K562 (cell line): ENCODE results near the gene USHBP1. TPM values are rescaled to one million over a fixed set of nuclear protein-coding genes. Genes with fewer than 3 reads are reported as not detected.

Experiments used
- FOS ChIP-seq: IDR thresholded peaks from 3 replicates; pipeline ENCODE4 v1.6.1; 2011; ENCODE audit not compliant: insufficient read length; ENCODE audit errors: extremely low read depth
- GTF2A2 ChIP-seq: IDR thresholded peaks from 2 replicates; pipeline ENCODE4 v1.6.1; 2016; ENCODE audit warnings: mild to moderate bottlenecking, missing genetic modification characterization, missing compliant biosample characterization
- GTF2E2 ChIP-seq: fragments of 200-800 bp; sonication (Bioruptor generic); IDR thresholded peaks from 2 replicates; pipeline ENCODE4 v1.6.1; 2016; ENCODE audit warnings: missing genetic modification characterization, missing compliant biosample characterization
- HNRNPH1 ChIP-seq: fragments of 200-400 bp; formaldehyde crosslinking; optimal IDR thresholded peaks from 2 replicates; pipeline ENCODE3; 2017; ENCODE audit warnings: low read depth, mild to moderate bottlenecking, low read length, moderate library complexity
- NR0B1 ChIP-seq: fragments of 450-650 bp; IDR thresholded peaks from one replicate; pipeline ENCODE4 v1.6.1; 2018; ENCODE audit warnings: mild to moderate bottlenecking, moderate library complexity; ENCODE audit not compliant: partially characterized antibody
- PHB ChIP-seq: fragments of 250-450 bp; sonication (Bioruptor Pico); IDR thresholded peaks from 2 replicates; pipeline ENCODE4 v1.5.0; 2021
- TAF7 ChIP-seq: fragments of 450-650 bp; IDR thresholded peaks from 2 replicates; pipeline ENCODE4 v1.6.1; 2016; ENCODE audit warnings: missing genetic modification characterization, missing compliant biosample characterization
- ZBTB34 ChIP-seq: fragments of 250-450 bp; sonication (Bioruptor Pico); IDR thresholded peaks from 2 replicates; pipeline ENCODE4 v1.8.0; 2021; ENCODE audit warnings: mild to moderate bottlenecking, moderate library complexity
- ZBTB8A ChIP-seq: fragments of 450-650 bp; IDR thresholded peaks from 2 replicates; pipeline ENCODE4 v1.6.1; 2018; ENCODE audit warnings: mild to moderate bottlenecking, moderate library complexity; ENCODE audit not compliant: partially characterized antibody
- ZFP1 ChIP-seq: fragments of 450-650 bp; formaldehyde crosslinking; IDR thresholded peaks from 2 replicates; pipeline ENCODE4 v1.4.0; 2020; ENCODE audit warnings: mild to moderate bottlenecking, mixed read lengths
- ZNF12 ChIP-seq: sonication (generic); formaldehyde crosslinking; IDR thresholded peaks from 2 replicates; pipeline ENCODE4 v1.4.0; 2020; ENCODE audit warnings: mild to moderate bottlenecking, missing genetic modification reagents
- polyA plus RNA-seq, 8 experiments: library from polyadenylated mRNA; depleted of rRNA in 4 of 8; stranded (reverse) in 5 of 8; unstranded in 3 of 8; fragments of >200 nt; fragmentation: Nextera tagmentation in 2 of 8; fragmentation: Illumina TruSeq in 1 of 8; extraction: Ambion mirVana in 2 of 8; extraction: Trizol in 1 of 8; gene quantifications; 2 replicates each; pipeline versions ENCODE4 v1.2.1 to v1.2.3, GENCODE V29; 2011 to 2014; ENCODE audit warnings: inconsistent platforms in 1 of 8, missing spikeins in 1 of 8
- total RNA-seq, 7 experiments: library from RNA; depleted of rRNA in 6 of 7; stranded (reverse); fragments of >200 nt in 6 of 7; fragmentation: Illumina TruSeq in 2 of 7; extraction: Trizol in 2 of 7; gene quantifications; 2 replicates each; pipeline versions ENCODE4 v1.2.1 to v1.2.3, GENCODE V29; 2011 to 2021; ENCODE audit warnings: low replicate concordance in 1 of 7
- TF ChIP-seq, protein P1 (sequence below): sonication (generic); IDR thresholded peaks from 2 replicates; pipeline ENCODE4 v1.6.1; 2016
- TF ChIP-seq, protein P2 (sequence below), 2 experiments: fragments of 450-650 bp in 1 of 2; sonication (generic) in 1 of 2; formaldehyde crosslinking; conservative IDR thresholded peaks; 2 replicates each; pipeline versions ENCODE4 v1.4.0 to v1.8.1; 2020 to 2022; ENCODE audit warnings: mild to moderate bottlenecking in 1 of 2, missing genetic modification reagents in 1 of 2
- TF ChIP-seq, protein P3 (sequence below): sonication (generic); formaldehyde crosslinking; IDR thresholded peaks from 2 replicates; pipeline ENCODE4 v1.8.0; 2022; ENCODE audit warnings: mild to moderate bottlenecking, missing genetic modification reagents
- TF ChIP-seq, protein P4 (sequence below), 2 experiments: IDR thresholded peaks; 2 replicates each; pipeline ENCODE4 v1.6.1; 2011; ENCODE audit warnings: borderline replicate concordance in 1 of 2, control low read depth in 1 of 2, low read depth in 1 of 2, low read length in 1 of 2, mild to moderate bottlenecking in 1 of 2, mixed read lengths in 1 of 2, moderate library complexity in 1 of 2; ENCODE audit not compliant: insufficient read depth in 1 of 2, insufficient read length in 1 of 2, poor library complexity in 1 of 2, severe bottlenecking in 1 of 2; ENCODE audit errors: extremely low read depth in 1 of 2
- TF ChIP-seq, protein P5 (sequence below): sonication (generic); formaldehyde crosslinking; IDR thresholded peaks from 2 replicates; pipeline ENCODE4 v1.8.0; 2022; ENCODE audit warnings: missing genetic modification reagents, mild to moderate bottlenecking, borderline replicate concordance

Gene USHBP1
- total and polyA plus RNA-seq, 9 of the 15 experiments (the other 6 are each of a cell fraction or from before 2014, with no cell fraction given) = 0.03 to 0.10 (median 0.05) TPM; not detected in 5

GRCh38 chr19:17220207-17220758 is 44.3 kb downstream of the USHBP1 start (continued):
- TF ChIP-seq, protein P1, sequence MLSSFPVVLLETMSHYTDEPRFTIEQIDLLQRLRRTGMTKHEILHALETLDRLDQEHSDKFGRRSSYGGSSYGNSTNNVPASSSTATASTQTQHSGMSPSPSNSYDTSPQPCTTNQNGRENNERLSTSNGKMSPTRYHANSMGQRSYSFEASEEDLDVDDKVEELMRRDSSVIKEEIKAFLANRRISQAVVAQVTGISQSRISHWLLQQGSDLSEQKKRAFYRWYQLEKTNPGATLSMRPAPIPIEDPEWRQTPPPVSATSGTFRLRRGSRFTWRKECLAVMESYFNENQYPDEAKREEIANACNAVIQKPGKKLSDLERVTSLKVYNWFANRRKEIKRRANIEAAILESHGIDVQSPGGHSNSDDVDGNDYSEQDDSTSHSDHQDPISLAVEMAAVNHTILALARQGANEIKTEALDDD = no peak
- TF ChIP-seq, protein P2, sequence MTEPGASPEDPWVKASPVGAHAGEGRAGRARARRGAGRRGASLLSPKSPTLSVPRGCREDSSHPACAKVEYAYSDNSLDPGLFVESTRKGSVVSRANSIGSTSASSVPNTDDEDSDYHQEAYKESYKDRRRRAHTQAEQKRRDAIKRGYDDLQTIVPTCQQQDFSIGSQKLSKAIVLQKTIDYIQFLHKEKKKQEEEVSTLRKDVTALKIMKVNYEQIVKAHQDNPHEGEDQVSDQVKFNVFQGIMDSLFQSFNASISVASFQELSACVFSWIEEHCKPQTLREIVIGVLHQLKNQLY (CRISPR knock-in tag; conservative IDR thresholded peaks at IDR 0.05) = no peak
- no peak for TF ChIP-seq ZBTB34
- TF ChIP-seq, protein P3, sequence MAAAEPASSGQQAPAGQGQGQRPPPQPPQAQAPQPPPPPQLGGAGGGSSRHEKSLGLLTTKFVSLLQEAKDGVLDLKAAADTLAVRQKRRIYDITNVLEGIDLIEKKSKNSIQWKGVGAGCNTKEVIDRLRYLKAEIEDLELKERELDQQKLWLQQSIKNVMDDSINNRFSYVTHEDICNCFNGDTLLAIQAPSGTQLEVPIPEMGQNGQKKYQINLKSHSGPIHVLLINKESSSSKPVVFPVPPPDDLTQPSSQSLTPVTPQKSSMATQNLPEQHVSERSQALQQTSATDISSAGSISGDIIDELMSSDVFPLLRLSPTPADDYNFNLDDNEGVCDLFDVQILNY (CRISPR knock-in tag) = no peak
- peak; percentile 59; the same call in 1 of the 2 replicates for TF ChIP-seq ZNF12 (CRISPR knock-in tag)
- TF ChIP-seq, protein P4, sequence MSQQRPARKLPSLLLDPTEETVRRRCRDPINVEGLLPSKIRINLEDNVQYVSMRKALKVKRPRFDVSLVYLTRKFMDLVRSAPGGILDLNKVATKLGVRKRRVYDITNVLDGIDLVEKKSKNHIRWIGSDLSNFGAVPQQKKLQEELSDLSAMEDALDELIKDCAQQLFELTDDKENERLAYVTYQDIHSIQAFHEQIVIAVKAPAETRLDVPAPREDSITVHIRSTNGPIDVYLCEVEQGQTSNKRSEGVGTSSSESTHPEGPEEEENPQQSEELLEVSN (IDR thresholded peaks at IDR 0.05; ENCODE audit: borderline replicate concordance in 1 of 2, extremely low read depth in 1 of 2, insufficient read depth in 1 of 2, insufficient read length in 1 of 2, low read depth in 1 of 2, low read length in 1 of 2, poor library complexity in 1 of 2, severe bottlenecking in 1 of 2) = peak; percentile 23 to 44
- TF ChIP-seq NR0B1 = no peak
- TF ChIP-seq, protein P5, sequence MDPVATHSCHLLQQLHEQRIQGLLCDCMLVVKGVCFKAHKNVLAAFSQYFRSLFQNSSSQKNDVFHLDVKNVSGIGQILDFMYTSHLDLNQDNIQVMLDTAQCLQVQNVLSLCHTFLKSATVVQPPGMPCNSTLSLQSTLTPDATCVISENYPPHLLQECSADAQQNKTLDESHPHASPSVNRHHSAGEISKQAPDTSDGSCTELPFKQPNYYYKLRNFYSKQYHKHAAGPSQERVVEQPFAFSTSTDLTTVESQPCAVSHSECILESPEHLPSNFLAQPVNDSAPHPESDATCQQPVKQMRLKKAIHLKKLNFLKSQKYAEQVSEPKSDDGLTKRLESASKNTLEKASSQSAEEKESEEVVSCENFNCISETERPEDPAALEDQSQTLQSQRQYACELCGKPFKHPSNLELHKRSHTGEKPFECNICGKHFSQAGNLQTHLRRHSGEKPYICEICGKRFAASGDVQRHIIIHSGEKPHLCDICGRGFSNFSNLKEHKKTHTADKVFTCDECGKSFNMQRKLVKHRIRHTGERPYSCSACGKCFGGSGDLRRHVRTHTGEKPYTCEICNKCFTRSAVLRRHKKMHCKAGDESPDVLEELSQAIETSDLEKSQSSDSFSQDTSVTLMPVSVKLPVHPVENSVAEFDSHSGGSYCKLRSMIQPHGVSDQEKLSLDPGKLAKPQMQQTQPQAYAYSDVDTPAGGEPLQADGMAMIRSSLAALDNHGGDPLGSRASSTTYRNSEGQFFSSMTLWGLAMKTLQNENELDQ (CRISPR knock-in tag) = no peak
- TF ChIP-seq PHB (CRISPR knock-in tag) = no peak
- no peak for TF ChIP-seq ZBTB8A
- no peak for TF ChIP-seq ZFP1 (CRISPR knock-in tag)
- no peak for TF ChIP-seq GTF2A2 (tag)
- no peak for TF ChIP-seq TAF7 (tag)
- no peak for TF ChIP-seq GTF2E2 (tag)
- TF ChIP-seq FOS = peak; percentile 27
- no peak for TF ChIP-seq HNRNPH1
